DMS 273 treated with DMSO at 0.1 percent for 48 hours (cell line): ENCODE measurements around the gene TMEM87B.
"Not testable (repeated sequence)": the region's sequence is repeated elsewhere in the genome, so short reads cannot be mapped to it uniquely, and the experiment has no call there.

ENCODE experiments used
- DNase-seq: peaks from one replicate; lab custom pipeline; 2025; lab: John Stamatoyannopoulos, UW

The TMEM87B gene

DNA sequence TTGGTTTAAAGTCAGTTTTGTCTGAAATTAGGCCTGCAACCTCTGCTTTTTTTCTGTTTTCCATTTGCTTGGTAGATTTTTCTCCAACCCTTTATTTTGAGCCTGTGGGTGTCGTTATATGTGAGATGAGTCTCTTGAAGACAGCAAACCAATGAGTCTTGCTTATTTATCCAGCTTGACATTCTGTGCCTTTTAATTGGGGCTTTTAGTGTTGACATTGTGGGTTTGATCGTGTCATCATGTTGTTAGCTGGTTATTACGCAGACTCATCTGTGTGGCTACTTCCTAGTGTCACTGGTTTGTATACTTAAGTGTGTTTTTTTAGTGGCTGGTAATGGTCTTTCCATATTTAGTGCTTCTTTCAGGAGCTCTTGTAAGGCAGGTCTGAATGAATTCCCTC is 18.8 kb downstream of the TMEM87B start:
- DNase-seq, result no peak

DNA sequence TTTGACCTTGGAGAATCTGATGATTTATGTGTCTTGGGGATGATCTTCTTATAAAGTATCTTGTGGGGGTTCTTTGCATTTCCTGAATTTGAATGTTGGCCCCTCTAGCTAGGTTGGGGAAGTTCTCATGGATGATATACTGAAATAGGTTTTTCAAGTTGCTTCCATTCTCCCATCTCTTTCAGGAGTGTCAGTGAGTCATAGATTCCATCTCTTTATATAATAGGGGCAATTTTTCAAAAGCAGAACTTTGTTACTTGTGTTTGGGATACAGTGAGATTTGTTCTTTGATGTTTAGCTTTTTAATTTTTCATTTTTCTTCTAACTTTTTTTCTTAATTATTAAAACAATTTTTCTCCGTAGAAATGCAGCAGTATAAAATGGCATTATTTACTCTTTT is 19.4 kb downstream of the TMEM87B start:
- DNase-seq, result no peak

DNA sequence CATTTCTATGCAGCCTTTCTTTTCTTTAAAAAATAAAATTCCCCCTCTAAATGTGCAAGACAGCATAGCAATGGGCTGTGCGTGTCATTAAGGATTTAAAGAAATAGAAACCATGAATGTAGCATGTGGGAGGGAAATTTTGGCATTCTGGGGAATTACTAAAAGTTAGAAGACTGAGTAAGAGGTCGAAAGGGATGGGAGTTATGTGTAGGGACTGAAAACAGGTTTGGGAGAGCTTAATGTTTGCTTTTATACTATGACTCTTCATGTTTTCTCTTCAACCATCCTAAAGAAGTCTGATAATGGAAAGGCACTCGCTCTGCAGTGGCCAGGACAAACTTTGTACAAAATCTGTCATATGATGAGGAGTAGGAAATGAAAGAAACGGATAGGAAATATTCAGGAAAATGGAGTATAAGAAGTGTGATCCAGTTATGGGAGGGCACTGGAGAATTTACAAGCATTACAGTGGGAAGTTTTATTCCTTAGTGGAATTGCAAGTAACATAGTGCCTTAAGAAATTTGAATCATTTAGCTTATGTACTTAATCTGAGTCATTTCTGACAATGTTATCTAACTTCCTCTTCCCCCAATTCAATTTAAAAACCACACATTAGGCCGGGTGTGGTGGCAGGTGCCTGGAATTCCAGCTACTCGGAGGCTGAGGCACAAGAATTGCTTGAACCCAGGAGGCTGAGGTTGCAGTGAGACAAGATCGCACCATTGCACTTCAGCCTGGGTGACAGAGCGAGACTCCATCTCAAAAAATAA is 20.6 kb downstream of the TMEM87B start:
- no peak for DNase-seq

GRCh38 chr2:112077814-112078213 is 22.7 kb downstream of the TMEM87B start:
- no peak for DNase-seq

GRCh38 chr2:112081262-112081661 is 26.2 kb downstream of the TMEM87B start:
- no peak for DNase-seq

DNA sequence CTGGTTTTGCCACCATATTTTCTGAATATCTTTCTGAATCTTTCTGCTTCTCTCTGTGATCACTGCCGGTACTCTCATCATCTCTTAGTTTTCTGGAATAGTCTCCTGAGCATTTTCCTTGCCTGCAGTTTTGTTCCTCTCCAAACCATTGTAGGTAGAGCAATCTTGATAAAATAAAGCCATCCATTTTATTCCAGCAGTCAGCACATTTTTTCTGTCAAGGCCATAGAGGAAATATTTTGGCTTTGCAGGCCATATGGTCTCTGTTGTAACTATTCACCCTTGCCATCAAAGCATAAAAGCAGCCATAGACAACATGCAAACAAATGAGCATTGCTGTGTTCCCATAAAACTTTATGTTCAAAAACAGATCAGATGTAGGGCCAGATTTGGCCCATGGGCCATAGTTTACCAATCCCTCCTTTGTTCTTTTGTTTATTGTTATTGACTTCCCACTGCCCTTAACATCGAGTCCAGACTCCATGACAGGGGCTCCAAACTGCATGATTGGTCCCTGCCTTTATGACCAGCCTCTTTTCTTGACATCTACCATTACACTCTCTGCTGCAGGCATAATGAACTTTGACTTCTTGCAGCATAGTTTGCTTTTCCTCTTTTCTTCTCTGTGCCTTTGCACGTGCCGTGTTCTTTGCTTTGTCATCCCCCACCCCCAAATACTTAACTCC is 29.8 kb downstream of the TMEM87B start:
- no peak for DNase-seq

GRCh38 chr2:112085375-112085730 is 30.3 kb downstream of the TMEM87B start:
- no peak for DNase-seq

GRCh38 chr2:112085916-112086669 is 31.0 kb downstream of the TMEM87B start:
- no peak for DNase-seq

DNA sequence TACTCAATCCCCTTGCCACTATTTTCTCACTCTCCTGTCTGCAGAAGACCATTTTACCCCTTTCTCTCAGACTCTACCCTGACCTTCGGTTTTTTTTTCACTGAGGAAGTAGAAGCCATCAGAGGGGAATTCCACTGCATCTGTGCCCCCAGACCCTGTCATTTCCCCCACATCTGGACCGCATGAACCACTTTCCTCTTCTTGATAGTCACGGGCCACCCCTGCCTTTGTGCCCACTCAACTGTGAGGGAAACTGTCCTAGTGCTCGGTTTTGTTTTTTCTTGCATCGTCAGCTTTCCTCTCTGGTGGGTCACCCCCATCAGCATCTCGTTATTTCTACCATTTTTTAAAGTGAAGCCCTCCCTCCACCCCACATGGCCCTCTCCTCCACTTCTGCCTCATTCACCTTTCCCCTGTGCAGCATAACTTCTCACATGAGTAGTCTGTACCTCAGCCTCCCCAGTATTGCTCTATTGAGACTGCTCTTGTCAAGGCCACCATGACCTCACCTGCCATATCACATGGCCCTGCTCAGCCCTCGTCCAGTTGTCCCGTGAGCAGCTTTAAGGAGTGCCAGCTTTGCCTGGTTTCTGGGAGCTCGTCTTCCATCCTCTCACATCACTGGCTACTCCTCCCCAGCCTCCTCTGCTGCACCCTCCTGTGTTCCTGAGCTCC is 32.4 kb downstream of the TMEM87B start:
- no peak for DNase-seq

DNA sequence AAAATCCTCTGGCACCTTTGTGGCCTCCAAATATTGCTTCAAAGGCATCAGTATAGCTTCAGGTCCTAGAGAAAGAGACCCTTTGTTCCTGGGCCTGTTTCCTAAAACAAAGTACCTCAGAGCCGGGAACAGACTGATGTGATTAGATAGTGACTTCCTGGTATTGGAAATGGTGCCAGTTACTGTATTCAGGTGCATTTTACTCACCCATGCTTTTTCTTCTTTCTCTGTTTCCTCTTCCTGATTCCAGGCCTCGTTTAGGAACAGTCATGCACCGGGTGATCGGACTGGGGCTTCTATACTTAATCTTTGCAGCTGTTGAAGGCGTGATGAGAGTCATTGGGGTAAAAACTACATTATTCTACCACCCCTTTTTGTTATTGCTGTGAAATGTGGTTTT is 34.3 kb downstream of the TMEM87B start:
- no peak for DNase-seq

GRCh38 chr2:112092286-112093041 is 37.4 kb downstream of the TMEM87B start:
- DNase-seq, result no peak

GRCh38 chr2:112093216-112093615 is 38.1 kb downstream of the TMEM87B start:
- no peak for DNase-seq

DNA sequence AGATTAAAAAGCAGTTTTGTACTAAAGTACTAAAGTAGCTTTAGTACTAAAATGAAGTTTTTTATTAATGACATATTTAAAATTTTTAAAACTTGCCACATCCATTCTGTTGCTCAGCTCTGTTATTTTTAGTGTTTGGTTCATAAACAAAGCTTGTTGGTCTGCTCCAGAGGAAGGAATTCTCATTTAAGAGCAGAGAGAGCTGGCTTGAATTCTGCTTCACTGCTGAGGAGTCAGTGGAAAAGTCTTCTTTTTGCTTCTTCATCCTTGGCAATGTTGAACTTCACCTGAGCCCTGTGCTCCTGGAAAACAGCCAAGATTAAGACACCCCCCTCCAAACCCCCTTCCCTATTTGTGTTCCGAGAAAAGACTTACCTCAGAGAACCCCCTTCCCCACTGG is 40.6 kb downstream of the TMEM87B start:
- no peak for DNase-seq

GRCh38 chr2:112096098-112096497 is 41.0 kb downstream of the TMEM87B start:
- DNase-seq, result no peak

DNA sequence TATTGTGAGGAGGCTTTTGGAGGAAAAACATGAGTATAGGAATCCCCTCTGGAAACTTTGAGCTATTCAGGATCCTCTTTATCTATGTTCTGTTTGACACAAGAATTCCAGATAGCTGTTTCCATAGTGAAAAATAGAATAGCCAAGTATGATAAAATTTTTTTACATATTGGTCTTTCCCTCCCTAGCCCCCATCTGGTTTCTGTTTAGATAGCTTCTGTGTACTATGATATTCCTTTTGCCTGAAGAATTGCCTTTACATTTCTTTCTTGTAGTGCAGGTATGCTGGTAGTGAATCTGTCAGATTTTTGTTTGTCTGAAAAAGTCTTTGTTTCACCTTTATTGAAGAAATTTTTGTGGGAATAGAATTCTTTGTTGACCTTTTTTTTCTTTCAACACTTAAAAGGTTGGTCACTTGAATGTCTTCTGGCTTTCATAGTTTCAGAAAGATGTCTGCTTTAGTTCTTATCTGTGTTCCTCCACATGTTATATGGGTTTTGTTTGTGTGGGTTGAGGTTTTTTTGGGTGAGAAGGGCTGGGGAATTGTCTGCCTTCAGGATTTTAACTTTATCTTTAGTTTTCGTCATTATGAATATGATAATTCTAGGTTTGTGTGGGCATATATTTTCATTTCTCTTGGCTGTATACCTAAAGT is 53.2 kb downstream of the TMEM87B start:
- no peak for DNase-seq

DNA sequence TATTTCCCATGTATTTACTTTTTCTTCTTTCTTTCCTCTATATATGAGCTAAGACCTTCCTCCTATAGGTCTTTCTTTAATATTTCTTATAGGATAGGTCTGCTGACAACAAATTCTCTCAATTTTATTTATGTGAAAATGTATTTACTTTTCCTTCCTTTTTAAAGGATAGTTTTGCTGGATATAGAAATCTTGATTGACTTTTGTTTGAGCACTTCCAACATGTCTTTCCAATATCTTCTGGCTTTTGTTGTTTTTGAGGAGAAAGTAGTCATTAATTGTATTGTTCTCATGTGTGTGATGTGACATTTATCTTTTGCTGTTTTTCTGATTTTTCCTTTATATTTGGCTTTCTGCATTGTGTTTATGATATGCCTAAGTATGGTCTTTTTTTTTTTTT is 54.2 kb downstream of the TMEM87B start:
- no peak for DNase-seq

DNA sequence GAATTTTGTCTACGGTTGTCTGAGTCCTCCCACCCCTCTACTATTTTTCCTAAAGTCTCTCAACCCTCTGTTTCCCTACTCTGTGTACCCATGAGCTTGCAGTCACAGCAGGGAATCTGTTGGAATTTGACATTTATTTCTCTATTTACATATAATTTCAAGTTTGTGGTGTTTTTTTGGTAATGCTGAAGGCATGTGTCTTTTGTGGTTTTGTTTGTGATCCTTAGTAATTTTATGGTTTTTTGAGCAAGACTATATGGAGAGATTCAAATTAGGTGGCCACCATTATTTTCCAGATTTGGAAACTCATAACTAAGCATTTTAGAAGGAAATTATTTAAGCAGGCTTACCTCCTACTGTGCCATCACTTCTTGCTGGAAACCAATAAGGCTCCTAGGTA is 55.9 kb downstream of the TMEM87B start:
- no peak for DNase-seq

DNA sequence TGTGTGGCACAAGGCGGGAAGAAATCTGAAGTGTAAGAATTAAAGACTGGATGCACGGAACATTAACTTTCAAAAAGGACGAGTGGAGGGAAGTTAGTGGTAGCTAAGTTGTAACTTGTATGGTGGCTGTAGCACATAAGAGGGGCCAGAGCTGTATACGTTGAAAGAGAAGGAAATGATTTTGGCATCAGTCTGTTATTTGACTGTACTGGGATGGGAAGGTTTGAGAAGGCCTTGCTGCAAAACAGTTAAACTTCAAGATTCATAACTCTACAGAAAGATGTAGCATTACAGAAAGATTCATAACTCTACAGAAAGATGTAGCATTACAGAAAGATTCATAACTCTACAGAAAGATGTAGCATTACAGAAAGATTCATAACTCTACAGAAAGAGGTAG is 58.3 kb downstream of the TMEM87B start:
- not testable (repeated sequence) for DNase-seq

DNA sequence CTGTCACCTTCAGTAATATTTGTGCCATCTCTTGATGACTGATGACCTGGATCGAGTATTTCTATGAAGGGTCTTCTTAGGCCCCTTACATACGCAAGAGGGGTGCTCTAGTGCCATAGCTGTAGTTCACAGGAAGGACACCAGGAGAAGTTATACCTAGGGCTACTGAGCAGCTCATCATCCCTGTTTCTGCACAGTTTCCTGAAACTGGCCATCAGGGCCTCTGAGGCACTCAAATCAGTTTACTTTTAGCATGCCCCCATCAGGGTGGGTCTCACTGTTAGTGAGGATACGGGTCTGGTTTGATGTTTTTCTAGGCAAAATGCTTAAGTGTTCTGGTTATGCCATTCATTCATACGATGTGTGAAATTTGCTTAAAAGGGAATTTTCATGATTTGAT is 63.1 kb downstream of the TMEM87B start:
- no peak for DNase-seq

- DNase-seq, result no peak
Observed at GRCh38 chr2:112121682-112122254, 66.7 kb downstream of the TMEM87B start.

- no peak for DNase-seq
Observed at GRCh38 chr2:112129060-112129459, 74.0 kb downstream of the TMEM87B start.
